Stimulated activated CD8-positive, alpha-beta memory T cell treated with anti-CD3 and anti-CD28 coated beads, Interleukin-15, amount 100 ng/mL, for 48 hours (primary cell): ENCODE measurements around the gene PARN.

Source experiments
- DNase-seq, 2 donors: peaks; one replicate each; pipeline ENCODE4 v3.0.0-alpha.2; 2020; ENCODE audit warnings: low read depth in 2 of 2

PARN gene

DNA sequence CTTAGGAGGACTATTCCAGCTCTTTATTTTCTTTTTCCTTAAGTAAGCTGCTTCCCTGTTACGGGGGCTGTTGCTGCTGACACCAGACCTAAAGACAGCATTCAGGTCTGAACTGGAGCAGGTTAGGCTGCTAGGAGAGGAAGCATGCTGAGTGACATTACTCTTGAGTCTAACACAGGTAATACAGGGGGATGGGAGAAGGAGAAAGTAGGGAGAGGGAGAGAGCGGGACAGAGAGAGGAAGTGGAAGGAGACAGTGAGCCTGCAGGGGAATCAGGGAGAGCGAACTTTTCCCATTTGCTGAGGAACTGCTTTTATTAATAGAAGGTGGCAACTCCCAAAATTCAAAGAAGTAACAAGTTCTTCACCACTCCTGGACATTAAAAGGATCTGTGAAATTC, 130.9 kb downstream of the PARN start:
- no peak for DNase-seq

DNA sequence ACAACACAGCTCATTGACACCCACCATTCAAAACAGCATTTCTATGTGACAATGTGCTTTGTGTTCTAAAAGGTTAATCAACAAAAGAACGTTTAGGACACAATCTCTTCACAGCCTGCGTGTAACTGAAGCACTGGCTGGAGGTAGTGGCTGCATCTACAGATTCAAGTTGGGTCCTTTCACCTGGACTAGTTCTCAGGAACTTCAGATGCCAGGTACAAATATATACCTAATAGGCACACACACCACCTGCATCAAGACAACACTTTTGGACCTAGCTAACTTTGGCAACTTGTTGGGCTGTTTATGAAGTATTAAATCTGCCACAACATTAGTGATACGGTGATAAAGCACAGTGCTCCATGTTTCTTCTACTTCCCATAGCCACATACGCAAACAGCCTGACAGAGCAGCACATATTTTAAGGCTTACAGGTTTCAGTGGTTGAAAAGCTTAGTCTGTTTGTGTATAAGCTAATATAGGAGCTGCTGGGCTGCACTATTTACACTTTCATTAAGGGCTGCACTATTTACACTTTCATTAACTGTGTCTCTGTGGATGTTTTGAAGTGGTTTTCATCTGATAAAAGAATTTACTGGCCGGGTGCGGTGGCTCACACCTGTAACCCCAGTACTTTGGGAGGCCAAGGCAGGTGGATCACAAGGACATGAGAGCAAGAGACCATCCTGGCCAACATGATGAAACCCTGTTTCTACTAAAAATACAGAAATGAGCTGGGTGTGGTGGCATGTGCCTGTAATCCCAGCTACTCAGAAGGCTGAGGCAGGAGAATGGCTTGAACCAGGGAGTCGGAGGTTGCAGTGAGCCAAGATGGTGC, 132.6 kb downstream of the PARN start:
- no peak for DNase-seq

DNA sequence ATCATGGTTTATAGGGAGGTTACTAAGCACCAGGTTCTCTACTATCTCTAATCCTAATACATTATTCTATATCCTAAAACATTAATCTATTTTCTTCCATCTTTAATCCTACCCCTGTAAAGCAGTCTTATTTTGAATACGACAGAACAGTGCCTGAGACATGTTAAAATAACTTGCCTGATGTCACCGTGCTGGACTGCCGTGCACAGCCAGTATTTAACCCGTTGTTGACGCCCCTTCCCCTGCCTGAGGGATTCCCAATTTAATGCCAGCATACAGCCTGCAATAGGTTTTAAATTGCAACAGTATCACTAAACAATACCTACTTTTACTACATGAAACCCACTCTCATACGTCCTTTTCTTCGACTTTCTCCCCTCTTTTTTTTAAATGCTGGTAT, 133.3 kb downstream of the PARN start:
- no peak for DNase-seq

- no peak for DNase-seq
Measured at GRCh38 chr16:14496047-14496770, 133.9 kb downstream of the PARN start.

DNA sequence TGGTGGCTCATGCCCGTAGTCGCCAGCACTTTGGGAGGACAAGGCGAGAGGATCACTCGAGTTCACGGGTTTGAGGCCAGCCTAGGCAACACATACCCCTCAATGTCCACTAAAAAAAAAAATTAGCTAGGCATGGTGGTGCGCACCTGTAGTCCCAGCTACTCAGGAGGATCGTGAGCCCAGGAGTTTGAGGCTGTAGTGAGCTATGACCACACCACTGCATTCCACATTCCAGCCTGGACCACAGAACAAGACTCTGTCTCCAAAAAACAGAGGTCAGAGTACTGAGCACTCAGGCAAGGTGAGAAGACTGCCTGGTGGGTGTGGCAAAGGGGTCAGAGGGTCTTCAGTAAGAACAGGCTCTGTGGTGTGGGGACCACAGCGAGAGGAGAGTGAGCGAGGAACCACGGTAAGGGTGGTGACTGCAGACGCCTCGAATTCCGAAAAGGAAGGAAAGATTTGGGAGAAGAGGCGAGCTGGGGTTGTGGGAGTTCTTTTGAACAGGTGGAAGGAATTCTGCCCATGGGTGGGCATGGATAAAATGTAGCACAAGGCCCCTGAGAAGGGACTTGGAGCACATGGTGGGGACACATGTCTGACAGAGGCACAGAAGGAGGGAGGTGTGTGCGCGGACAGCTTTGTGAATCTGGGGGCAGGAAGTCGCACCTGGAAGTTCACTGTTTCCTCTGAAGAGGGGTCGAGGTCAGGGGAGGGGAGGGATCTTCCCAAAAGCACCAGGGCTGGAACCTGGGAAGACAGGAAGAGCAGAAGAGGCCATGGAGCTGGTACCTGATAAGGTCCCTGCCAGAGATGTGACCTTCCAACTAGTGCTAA, 134.6 kb downstream of the PARN start:
- no peak for DNase-seq

GRCh38 chr16:14494396-14494966, 135.6 kb downstream of the PARN start:
- DNase-seq, result no peak

DNA sequence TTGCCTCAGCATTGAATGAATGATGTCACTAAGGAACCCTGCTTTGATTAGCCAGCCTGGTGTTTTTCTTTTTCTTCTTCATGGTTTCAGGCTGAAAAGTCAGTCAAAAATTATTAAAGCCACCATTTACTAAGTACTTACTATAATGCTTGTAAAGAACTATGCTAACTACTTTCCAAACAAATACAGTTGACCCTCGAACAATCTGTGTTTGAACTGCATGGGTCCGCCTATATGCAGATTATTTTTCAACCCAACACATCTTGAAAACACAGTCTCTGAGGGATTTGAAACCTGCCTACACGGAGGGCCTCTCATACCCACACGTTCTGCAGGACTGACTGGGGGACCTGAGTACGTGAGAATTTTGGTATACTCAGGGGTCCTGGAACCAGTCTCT, 136.3 kb downstream of the PARN start:
- DNase-seq, result no peak

DNA sequence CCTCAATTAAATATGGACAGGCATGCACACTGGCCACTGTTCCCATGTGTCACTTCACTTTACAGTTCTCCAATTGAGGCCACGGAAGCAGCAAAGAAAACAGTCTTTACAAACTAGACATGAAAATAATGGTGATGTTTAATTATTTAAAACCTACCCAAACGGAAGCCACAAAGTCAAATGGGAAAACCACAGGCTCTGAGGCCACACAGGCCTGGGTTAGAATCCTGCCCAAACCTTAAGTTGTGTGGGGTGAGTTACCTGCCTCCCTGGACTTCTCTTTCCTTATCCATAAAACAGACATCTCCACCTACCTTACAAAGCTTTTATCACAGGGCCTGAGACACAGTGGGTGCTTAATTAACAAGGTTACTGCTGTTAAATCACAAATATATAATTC, 137.4 kb downstream of the PARN start:
- DNase-seq, result no peak

DNA sequence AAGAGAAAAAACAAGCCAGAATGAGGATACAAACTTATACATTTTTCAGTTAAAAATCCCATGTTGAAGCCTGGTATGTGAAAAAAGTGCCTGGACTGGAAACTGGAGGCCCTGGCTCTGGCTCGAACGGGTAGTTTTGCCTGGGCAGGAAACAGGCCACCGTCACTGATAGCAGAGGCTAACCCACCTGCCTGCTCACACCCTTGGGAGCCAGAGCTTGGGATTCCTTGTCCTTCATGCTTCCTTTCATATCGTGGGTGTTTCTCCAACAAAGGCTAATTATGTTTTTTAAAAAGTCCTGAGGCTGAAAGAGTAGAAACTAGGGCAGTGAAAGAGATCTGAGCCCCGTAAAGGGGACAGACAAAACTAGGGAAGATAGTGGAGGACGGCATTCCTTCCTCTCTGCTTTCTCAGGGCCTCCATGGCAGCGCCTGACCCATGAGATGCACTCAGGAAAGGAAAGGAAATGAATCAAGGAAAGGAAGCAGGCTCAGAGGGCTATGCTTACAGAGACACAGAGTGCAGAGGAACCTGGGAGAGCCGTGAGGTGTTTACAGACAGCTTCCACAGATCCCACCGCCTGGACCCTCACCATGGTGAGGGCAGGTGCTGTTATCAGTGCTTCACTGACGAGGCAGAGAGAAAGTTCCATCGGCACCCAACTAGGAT, 138.1 kb downstream of the PARN start:
- DNase-seq, result no peak

DNA sequence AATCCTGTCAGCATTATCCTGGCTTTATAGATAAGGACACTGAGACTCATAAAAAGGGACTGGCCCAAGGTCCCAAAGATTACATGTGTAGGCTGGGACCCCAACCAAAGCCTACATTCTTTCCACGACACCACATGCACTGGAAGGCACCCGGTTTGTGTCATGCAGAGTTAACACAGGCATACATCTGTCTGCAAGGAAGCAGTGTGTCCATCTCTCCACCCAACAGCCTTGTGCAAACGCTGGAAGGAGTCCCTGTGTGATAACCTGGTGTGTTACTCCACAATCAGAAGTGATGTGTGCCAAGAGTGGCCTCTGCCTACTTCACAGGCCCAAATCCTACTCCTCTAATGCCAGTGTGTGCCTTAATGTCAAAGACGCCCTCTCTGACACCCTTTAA, 139.8 kb downstream of the PARN start:
- DNase-seq, result no peak

- DNase-seq, result no peak
Measured at GRCh38 chr16:14489460-14489859, 140.6 kb downstream of the PARN start.

GRCh38 chr16:14487579-14487978, 142.5 kb downstream of the PARN start:
- DNase-seq, result no peak

DNA sequence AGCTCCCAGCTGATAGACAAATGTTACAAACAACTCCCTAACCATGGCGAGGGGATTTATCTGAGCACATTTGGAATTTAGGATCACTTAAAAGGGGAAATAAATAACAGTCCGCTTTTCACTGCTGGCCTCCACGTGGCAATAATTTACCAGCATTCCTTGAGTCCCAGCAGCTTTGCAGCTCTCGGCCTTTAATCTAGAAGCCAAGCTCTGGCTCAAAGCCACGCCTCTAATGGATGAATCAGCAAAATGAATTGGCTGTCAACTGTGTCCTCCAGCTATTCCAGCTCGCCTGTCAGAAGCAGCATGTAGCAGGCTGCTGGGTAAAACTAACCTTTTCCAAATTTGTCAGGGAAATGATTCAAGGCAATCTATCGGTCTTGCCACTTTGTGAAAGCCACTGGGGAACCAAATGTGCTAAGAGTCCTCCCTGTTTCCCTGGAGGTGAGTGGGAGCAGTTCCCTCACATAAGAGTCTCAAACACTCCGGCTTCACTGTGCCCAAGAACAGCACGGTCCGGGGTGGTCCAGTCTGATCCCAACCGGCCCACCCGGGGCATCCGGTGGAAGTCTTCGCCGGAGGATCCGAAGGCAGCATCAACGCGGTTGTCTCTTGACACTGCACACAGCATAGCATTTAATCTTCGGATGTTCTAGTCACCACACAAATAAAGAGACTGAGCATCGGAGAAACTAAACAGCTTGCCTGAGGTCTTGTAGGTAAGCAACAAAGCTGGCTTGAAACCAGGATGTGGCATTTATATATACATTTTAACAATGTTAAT, 143.3 kb downstream of the PARN start:
- DNase-seq, result no peak

GRCh38 chr16:14485811-14486519, 144.1 kb downstream of the PARN start:
- DNase-seq, result no peak

GRCh38 chr16:14485121-14485551, 144.9 kb downstream of the PARN start:
- DNase-seq, result no peak

DNA sequence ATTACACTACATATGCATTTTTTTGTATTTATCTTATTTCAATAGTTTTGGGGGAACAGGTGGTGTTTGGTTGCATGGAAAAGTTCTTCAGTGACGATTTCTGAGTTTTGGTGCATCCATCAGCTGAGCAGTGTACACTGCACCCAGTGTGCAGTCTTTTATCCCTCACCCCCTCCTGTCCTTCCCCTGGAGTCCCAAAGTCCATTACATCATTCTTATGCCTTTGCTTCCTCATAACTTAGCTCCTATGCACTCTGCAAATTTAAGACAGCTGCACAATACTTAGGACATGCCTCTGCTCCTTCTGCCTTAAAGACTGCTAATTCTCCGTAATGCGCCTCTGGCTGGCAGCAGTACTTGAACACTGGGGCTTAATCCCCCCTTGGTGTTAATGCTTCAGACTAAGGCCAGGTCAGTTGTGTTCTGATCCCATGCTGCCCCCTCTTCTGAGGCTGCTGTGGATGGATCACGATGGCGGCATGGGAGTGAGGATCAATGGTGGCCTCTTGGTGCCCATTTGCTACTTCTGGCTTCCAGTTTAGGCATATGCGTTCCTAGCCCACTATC, 146.2 kb downstream of the PARN start:
- DNase-seq, result no peak

GRCh38 chr16:14476183-14476582, 153.9 kb downstream of the PARN start:
- DNase-seq, result no peak

DNA sequence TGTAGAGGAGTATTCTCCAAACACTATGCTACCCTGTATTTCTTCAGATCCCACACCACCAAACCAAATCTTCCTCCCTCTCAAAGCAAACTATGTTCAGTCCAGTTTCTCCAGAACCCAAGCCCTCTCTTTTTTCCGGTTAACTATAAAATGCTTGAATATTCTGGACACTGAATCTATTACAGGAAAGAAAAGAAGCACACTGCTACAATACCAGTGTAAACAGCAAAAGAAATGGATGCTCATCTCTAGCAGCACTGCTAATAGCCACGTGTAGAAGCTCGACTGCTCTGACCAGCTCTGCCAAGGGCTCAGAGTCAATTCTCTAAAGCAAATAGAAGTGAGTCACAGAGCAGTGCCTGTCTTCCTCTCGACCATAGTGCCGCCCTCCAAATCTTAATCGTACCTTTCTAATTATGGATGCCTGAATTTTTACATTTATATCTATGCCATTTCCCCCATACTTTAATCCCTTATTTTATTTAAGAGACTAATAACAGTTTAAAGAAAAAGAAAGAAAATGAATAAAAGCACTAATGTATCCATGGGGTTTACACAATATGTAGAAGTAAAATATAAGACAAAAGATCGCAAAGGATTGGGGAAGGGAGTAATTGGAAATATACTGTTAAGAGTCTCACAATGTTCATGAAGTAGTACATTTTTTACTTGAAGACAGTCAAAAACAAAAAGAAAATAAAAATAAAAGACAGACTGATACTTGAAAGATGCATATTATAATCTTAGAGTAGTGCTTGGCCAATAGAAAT, 154.5 kb downstream of the PARN start:
- DNase-seq, result no peak

DNA sequence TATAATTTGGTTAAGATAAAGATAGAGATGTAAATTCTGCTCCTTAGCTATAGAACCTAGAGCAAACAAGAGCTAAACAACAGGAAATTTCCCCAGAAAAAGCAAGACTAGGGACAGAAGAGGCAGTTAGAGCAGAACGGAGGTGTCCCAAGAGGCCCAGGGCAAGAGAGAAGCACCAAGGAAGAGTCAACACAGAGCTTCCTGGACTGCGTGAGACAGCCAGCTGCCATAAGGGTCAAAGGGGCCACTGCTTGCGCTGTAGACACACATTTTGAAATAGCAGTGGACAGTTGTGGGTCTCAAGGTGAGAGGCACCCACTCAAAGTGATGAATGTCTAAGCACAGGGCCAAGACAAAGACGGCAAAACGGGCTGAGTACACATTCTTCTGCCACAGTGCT, 156.6 kb downstream of the PARN start:
- DNase-seq, result no peak
